HG03571 (cell line): Measurements from ENCODE around the gene WBP2NL.

Source experiments
- ATAC-seq: cut with Tn5 transposase; IDR thresholded peaks from one replicate; pipeline ENCODE4 v1.9.1; 2021; ENCODE audit not compliant: unreplicated experiment

The WBP2NL gene

GRCh38 chr22:41976961-41977566 is 21.5 kb upstream of the WBP2NL start:
- ATAC-seq, result no peak

- no peak for ATAC-seq
These were observed 19.9 kb upstream of the WBP2NL start for GRCh38 chr22:41978732-41979131.

- ATAC-seq, result no peak
These were observed 19.0 kb upstream of the WBP2NL start for GRCh38 chr22:41979423-41980250.

GRCh38 chr22:41982865-41983264 is 15.7 kb upstream of the WBP2NL start:
- no peak for ATAC-seq

GRCh38 chr22:41983513-41984405 is 14.8 kb upstream of the WBP2NL start:
- no peak for ATAC-seq

- ATAC-seq, result no peak
These were observed 11.3 kb upstream of the WBP2NL start for GRCh38 chr22:41987276-41987675.

- no peak for ATAC-seq
These were observed 9.3 kb upstream of the WBP2NL start for GRCh38 chr22:41989246-41989645.

- no peak for ATAC-seq
These were observed 7.5 kb upstream of the WBP2NL start for GRCh38 chr22:41991111-41991510.

GRCh38 chr22:41992496-41992895 is 6.1 kb upstream of the WBP2NL start:
- ATAC-seq, result no peak

GRCh38 chr22:41995211-41995610 is 3.4 kb upstream of the WBP2NL start:
- ATAC-seq, result no peak

- ATAC-seq, result no peak
These were observed 1.8 kb upstream of the WBP2NL start for GRCh38 chr22:41996826-41997225.

- no peak for ATAC-seq
These were observed 1.9 kb downstream of the WBP2NL start for GRCh38 chr22:42000466-42000865.

GRCh38 chr22:42001121-42001520 is 2.5 kb downstream of the WBP2NL start:
- no peak for ATAC-seq

- no peak for ATAC-seq
These were observed 3.1 kb downstream of the WBP2NL start for GRCh38 chr22:42001706-42002105.

GRCh38 chr22:42007922-42008321 is 9.3 kb downstream of the WBP2NL start:
- ATAC-seq, result no peak

- ATAC-seq, result no peak
These were observed 12.2 kb downstream of the WBP2NL start for GRCh38 chr22:42010778-42011177.

- no peak for ATAC-seq
These were observed 14.8 kb downstream of the WBP2NL start for GRCh38 chr22:42013385-42013784.

- ATAC-seq, result no peak
These were observed 17.5 kb downstream of the WBP2NL start for GRCh38 chr22:42016111-42016510.

- ATAC-seq, result no peak
These were observed 19.6 kb downstream of the WBP2NL start for GRCh38 chr22:42018224-42018623.

GRCh38 chr22:42021571-42021970 is 23.0 kb downstream of the WBP2NL start:
- no peak for ATAC-seq

GRCh38 chr22:42022162-42022847 is 23.7 kb downstream of the WBP2NL start:
- ATAC-seq, result no peak
